ENCODE measurements around the gene SERTAD1.
"Not testable (repeated sequence)": the region's sequence is repeated elsewhere in the genome, so short reads cannot be mapped to it uniquely, and the experiment has no call there.

SERTAD1 gene

GRCh38 chr19:40421993-40422747 is 3.6 kb downstream of the SERTAD1 start:
- DNase-seq = no peak

- DNase-seq = peak; percentile 97
These were observed 4.7 kb downstream of the SERTAD1 start for GRCh38 chr19:40420766-40421765.

GRCh38 chr19:40420451-40420765 is 5.4 kb downstream of the SERTAD1 start:
- no peak for DNase-seq

- no peak for DNase-seq
These were observed 6.0 kb downstream of the SERTAD1 start for GRCh38 chr19:40419780-40420179.

- no peak for DNase-seq
These were observed 6.7 kb downstream of the SERTAD1 start for GRCh38 chr19:40419066-40419612.

- no peak for DNase-seq
These were observed 7.8 kb downstream of the SERTAD1 start for GRCh38 chr19:40418040-40418439.

- no peak for DNase-seq
These were observed 8.2 kb downstream of the SERTAD1 start for GRCh38 chr19:40417643-40417981.

GRCh38 chr19:40416918-40417642 is 8.7 kb downstream of the SERTAD1 start:
- DNase-seq = peak; percentile 52

- no peak for DNase-seq
These were observed 10.0 kb downstream of the SERTAD1 start for GRCh38 chr19:40415768-40416167.

GRCh38 chr19:40414542-40415535 is 11.0 kb downstream of the SERTAD1 start:
- no peak for DNase-seq

- DNase-seq = no peak
These were observed 12.4 kb downstream of the SERTAD1 start, which contains the start of gene PRX for GRCh38 chr19:40413291-40413845. PRX (minus strand) TSS chr19:40413378; CDS start chr19:40407932, 5,446 bp downstream.

GRCh38 chr19:40412866-40413265 is 12.9 kb downstream of the SERTAD1 start:
- no peak for DNase-seq

- DNase-seq = no peak
These were observed 13.8 kb downstream of the SERTAD1 start for GRCh38 chr19:40411958-40412499.

GRCh38 chr19:40411125-40411842 is 14.5 kb downstream of the SERTAD1 start:
- no peak for DNase-seq

GRCh38 chr19:40410030-40410389 is 15.8 kb downstream of the SERTAD1 start:
- DNase-seq = no peak

- DNase-seq = not testable (repeated sequence)
These were observed 17.2 kb downstream of the SERTAD1 start for GRCh38 chr19:40408598-40408925.

- peak; percentile 49 for DNase-seq
These were observed 17.8 kb downstream of the SERTAD1 start for GRCh38 chr19:40407714-40408597.

- DNase-seq = peak; percentile 93
These were observed 22.4 kb downstream of the SERTAD1 start for GRCh38 chr19:40403262-40403984.

GRCh38 chr19:40400559-40400958 is 25.2 kb downstream of the SERTAD1 start:
- no peak for DNase-seq
